ENCODE results near the gene CRADD.
A peak's percentile ranks its signal among the peaks of the same experiment; 100 is the strongest.

CRADD gene

DNA sequence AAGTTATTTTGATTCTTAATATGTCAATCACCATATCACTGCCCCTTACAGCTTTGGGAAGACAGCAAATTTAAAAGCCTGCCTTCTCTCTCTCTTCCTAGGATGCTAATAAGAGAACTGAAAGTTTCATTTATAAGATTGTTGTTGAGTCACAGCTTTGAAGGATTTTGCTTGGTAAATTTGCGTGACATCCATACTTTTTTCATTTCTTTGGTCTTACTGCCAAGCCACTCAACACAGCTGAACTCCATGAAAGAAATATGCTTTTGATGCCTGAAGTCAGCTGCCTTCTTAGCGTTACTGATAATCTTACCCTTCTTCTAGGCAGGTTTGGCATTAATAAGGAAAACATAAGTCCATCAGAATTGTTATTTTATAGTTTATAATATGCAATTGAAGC lies 155.0 kb downstream of the CRADD start:
- Histone ChIP-seq H3K9ac (no peak overlapping the region), H3K4me2 (ENCODE audit: low read length) (no peak overlapping the region), H3K9me3 (ENCODE audit: control insufficient read depth, low read length) (no peaks in the 10 kb centered on the region), H3K4me1 (peaks cover 9% of the 10 kb centered on the region), H2AFZ (no peak overlapping the region), H3K27me3 (ENCODE audit: control insufficient read depth, insufficient read depth, low read length) (no peaks in the 10 kb centered on the region), H3K4me3 (ENCODE audit: low read depth, low read length) (no peak overlapping the region), H3K79me2 (peaks cover 25% of the 10 kb centered on the region), H3K36me3 (ENCODE audit: control insufficient read depth, insufficient read depth, low read length) (no peaks in the 10 kb centered on the region), H3K27ac (no peak overlapping the region)
- TF ChIP-seq, protein P1, sequence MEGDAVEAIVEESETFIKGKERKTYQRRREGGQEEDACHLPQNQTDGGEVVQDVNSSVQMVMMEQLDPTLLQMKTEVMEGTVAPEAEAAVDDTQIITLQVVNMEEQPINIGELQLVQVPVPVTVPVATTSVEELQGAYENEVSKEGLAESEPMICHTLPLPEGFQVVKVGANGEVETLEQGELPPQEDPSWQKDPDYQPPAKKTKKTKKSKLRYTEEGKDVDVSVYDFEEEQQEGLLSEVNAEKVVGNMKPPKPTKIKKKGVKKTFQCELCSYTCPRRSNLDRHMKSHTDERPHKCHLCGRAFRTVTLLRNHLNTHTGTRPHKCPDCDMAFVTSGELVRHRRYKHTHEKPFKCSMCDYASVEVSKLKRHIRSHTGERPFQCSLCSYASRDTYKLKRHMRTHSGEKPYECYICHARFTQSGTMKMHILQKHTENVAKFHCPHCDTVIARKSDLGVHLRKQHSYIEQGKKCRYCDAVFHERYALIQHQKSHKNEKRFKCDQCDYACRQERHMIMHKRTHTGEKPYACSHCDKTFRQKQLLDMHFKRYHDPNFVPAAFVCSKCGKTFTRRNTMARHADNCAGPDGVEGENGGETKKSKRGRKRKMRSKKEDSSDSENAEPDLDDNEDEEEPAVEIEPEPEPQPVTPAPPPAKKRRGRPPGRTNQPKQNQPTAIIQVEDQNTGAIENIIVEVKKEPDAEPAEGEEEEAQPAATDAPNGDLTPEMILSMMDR (IDR thresholded peaks at IDR 0.05) = no peak

GRCh38 chr12:93833946-93834345 lies 156.8 kb downstream of the CRADD start:
- H3K36me3 ChIP-seq (ENCODE audit: control insufficient read depth, insufficient read depth, low read length) = no peaks in the 10 kb centered on the region
- no peak overlapping the region for H3K27ac ChIP-seq
- no peak overlapping the region for H3K4me2 ChIP-seq (ENCODE audit: low read length)
- H3K79me2 ChIP-seq = peaks cover 21% of the 10 kb centered on the region
- no peak overlapping the region for H3K4me3 ChIP-seq (ENCODE audit: low read depth, low read length)
- H3K9ac ChIP-seq = no peak overlapping the region
- H3K27me3 ChIP-seq (ENCODE audit: control insufficient read depth, insufficient read depth, low read length) = no peaks in the 10 kb centered on the region
- TF ChIP-seq, protein P1 (IDR thresholded peaks at IDR 0.05) = no peak
- H3K4me1 ChIP-seq = peaks cover 9% of the 10 kb centered on the region
- H2AFZ ChIP-seq = peak overlapping the region; percentile 42
- H3K9me3 ChIP-seq (ENCODE audit: control insufficient read depth, low read length) = no peaks in the 10 kb centered on the region

- Histone ChIP-seq H3K4me1 (peaks cover 10% of the 10 kb centered on the region), H3K27ac (no peak overlapping the region), H3K4me3 (ENCODE audit: low read depth, low read length) (no peak overlapping the region), H3K9ac (no peak overlapping the region), H3K27me3 (ENCODE audit: control insufficient read depth, insufficient read depth, low read length) (no peaks in the 10 kb centered on the region), H3K79me2 (peaks cover 17% of the 10 kb centered on the region), H3K9me3 (ENCODE audit: control insufficient read depth, low read length) (no peaks in the 10 kb centered on the region), H3K36me3 (ENCODE audit: control insufficient read depth, insufficient read depth, low read length) (no peaks in the 10 kb centered on the region), H3K4me2 (ENCODE audit: low read length) (no peak overlapping the region), H2AFZ (no peak overlapping the region)
- TF ChIP-seq, protein P1 (IDR thresholded peaks at IDR 0.05) = no peak
Measured at GRCh38 chr12:93836620-93837260, 159.6 kb downstream of the CRADD start.

GRCh38 chr12:93838193-93838592 lies 161.0 kb downstream of the CRADD start:
- peaks cover 18% of the 10 kb centered on the region for H3K4me1 ChIP-seq
- H3K4me3 ChIP-seq (ENCODE audit: low read depth, low read length) = no peak overlapping the region
- H3K79me2 ChIP-seq = peaks cover 17% of the 10 kb centered on the region
- no peaks in the 10 kb centered on the region for H3K9me3 ChIP-seq (ENCODE audit: control insufficient read depth, low read length)
- TF ChIP-seq, protein P1 (IDR thresholded peaks at IDR 0.05) = no peak
- no peaks in the 10 kb centered on the region for H3K27me3 ChIP-seq (ENCODE audit: control insufficient read depth, insufficient read depth, low read length)
- no peak overlapping the region for H3K9ac ChIP-seq
- H3K4me2 ChIP-seq (ENCODE audit: low read length) = no peak overlapping the region
- no peak overlapping the region for H2AFZ ChIP-seq
- H3K36me3 ChIP-seq (ENCODE audit: control insufficient read depth, insufficient read depth, low read length) = no peaks in the 10 kb centered on the region
- H3K27ac ChIP-seq = no peak overlapping the region

DNA sequence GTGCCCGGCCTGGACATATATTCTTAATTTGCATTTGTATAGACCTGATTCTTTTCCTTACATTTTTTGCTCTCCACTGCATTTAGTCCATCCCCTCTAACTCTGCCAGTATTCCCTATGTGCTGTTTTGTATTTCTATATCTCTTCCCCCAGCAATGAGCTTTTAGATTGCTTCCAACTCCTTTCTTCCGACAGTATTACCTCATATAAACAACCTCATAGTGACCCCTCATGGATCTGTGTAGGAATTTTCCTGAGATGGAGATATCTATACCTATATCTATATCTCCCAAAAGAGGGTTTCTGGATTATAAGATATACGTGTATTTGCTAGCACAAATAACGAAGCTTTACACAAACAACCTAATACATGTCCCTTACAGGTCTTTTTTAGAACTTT lies 161.9 kb downstream of the CRADD start:
- peaks cover 14% of the 10 kb centered on the region for H3K79me2 ChIP-seq
- no peaks in the 10 kb centered on the region for H3K9me3 ChIP-seq (ENCODE audit: control insufficient read depth, low read length)
- no peak overlapping the region for H2AFZ ChIP-seq
- H3K4me1 ChIP-seq = peaks cover 14% of the 10 kb centered on the region
- H3K36me3 ChIP-seq (ENCODE audit: control insufficient read depth, insufficient read depth, low read length) = no peaks in the 10 kb centered on the region
- no peak overlapping the region for H3K9ac ChIP-seq
- H3K27ac ChIP-seq = no peak overlapping the region
- no peak overlapping the region for H3K4me3 ChIP-seq (ENCODE audit: low read depth, low read length)
- H3K4me2 ChIP-seq (ENCODE audit: low read length) = no peak overlapping the region
- H3K27me3 ChIP-seq (ENCODE audit: control insufficient read depth, insufficient read depth, low read length) = no peaks in the 10 kb centered on the region
- TF ChIP-seq, protein P1 (IDR thresholded peaks at IDR 0.05) = no peak

Measured in parathyroid adenoma (tissue), 2 donors.